DMS 273 (cell line): ENCODE results near the gene NLGN2.
"Not testable (repeated sequence)": the region's sequence is repeated elsewhere in the genome, so short reads cannot be mapped to it uniquely, and the experiment has no call there.

Source experiments
- DNase-seq: peaks from one replicate; lab custom pipeline; 2025; ENCODE audit not compliant: unreplicated experiment; lab: John Stamatoyannopoulos, UW

NLGN2 gene

DNA sequence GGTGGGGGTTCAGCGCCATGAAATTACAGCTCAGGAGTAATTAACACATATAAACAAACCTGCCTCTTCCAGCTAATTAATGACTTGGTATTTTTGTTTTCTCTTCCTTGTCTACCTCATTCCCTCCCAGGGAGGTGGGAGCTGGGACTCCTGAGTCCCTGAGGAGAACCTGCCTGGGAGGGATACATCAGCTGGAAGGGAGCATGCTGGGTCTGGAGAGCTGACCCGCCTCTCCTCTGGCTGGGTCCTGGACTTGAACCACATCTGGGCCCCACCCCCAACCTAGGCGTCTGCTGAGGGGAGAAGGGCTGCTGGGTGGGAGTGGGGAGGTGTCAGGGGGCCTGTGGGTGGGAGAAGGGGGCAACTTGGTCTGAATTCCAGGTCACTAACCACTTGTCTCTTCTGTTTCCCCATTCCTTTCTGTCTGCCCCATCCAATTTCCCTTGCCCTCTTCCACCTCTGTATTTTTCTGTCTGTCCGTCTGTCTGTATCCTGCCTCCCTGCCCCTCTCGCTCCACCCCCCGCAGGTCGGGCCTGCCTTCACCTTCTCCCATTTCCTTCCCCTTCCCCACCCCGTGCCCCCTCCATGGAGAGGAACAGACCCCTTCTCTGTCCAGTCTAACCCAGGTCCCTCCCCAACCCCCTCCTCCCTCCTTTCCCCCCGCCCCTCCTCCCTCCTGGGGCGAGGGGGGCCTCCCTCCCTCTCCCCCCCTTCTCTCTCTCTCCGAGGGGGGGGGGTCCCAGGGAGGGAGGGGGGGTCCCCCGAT is at the start of gene NLGN2:
Gene NLGN2 (plus strand): TSS at position 361 of the 767 bp plus-strand sequence. CDS start 411 bp downstream, outside the sequence.
- DNase-seq = no peak

DNA sequence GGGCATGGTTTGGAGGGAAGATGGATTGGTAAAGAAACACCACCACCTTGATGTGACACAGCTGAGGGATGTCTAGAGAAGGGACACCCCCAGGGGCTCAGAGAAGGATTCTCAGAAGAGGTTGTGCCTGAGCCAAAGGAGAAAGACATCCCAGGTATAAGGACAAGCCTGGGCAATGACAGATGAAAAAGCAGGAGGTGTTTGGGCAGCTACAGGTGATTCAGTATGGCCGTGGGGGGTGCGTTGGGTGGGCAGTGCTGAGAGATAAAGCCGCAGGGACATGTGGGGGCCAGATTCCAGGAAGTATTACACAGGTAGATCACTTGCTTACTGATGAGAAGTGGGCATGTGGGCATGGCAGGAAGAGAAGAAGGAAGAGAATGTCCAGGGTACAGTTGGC is 45.7 kb upstream of the NLGN2 start:
- DNase-seq = no peak

DNA sequence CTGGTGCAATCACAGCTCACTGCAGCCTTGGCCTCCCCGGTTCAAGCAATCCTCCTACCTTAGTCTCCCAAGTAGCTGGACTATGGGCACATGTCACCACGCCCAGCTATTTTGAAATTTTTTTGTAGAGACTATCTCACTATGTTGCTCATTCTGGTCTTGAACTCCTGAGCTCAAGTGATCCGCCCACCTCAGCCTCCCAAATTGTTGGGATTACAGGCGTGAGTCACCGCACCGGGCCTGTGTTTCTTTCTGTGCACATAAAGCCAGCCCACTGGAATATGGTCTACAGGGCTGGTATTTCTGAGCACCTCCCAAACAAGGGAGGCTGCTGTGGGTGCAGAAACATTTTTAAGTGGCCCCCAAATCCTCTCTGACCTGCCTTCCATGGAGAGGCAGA is 44.3 kb upstream of the NLGN2 start:
- no peak for DNase-seq

DNA sequence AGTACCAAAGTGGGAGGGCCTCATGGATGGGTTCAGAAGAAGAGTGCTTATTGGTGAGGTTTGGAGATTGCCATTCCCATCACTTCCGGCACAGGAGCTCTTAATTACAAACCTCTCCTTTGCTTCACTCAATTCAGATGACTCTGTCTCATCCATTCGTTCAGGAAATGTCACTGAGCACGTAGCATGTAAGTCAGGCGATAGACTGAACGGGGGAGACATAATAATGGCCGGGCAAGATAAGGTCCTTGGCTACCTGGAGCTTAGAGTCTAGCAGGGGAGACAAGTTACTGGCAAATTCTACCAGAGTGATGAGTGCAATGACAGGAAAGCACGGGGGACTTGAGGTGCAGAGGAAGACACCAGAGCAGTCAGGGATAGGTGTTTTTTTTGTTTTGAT is 41.7 kb upstream of the NLGN2 start:
- DNase-seq = not testable (repeated sequence)

DNA sequence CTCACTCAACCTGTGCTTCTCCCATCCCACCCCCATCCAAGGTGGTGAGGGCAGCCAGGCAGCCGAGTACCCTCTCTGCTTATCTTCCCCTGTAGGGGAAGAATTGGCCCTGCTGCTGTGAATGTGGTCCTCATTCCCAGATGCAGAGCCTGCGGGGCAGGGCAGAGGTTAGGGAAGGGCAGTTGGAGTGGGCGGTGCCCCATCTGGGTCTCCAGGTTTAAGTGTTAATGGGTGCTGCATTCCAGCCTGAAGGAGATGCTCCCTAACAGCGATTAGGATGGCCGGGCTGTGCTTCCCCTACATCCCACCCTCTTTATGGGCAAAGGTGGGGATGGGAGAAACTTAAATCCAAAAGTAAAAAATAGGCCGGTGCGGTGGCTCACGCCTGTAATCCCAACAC is 40.6 kb upstream of the NLGN2 start:
- DNase-seq = no peak

DNA sequence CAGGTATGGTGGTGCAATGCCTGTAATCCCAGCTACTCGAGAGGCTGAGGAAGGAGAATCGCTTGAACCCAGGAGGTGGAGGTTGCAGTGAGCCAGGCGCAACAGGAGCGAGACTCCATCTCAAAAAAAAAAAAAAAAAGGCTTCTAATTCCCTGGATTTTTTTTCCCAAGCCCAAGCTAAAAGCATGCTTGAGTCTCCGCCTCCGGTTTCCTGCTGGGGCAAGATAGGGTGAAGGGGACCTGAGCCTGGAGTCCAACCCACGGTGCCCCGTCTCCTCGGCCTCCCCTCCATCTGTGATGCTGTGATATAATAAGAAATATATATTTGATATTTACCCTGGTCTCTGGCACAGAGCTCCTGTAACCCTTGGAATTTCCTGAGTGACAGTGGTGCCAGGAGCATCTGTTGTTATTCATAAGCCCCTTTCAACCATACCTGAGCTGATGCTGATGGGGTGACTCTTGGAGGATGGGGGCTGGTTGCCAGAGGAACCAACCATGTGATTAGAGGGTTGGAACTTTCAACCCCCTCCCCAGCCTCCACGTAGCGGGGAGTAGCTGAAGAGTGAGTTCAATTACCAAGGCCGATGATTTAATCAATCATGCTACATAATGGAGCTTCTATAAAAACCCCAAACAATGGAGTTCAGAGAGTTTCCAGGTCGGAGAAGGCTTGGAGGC is 39.6 kb upstream of the NLGN2 start:
- DNase-seq = no peak

DNA sequence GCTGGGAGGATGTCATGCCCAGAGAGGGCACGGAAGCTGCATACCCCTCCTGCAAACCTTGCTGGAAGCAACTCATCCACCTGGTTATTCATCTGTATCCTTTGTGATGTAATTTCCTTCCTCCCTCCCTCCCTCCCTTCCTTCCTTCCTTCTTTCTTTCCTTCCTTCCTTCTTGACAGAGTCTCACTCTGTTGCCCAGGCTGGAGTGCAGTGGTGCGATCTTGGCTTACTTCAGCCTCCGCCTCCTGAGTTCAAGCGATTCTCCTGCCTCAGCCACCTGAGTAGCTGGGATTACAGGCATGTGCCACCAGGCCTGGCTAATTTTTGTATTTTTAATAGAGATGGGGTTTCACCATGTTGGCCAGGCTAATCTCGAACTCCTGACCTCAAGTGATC is 39.0 kb upstream of the NLGN2 start:
- not testable (repeated sequence) for DNase-seq

DNA sequence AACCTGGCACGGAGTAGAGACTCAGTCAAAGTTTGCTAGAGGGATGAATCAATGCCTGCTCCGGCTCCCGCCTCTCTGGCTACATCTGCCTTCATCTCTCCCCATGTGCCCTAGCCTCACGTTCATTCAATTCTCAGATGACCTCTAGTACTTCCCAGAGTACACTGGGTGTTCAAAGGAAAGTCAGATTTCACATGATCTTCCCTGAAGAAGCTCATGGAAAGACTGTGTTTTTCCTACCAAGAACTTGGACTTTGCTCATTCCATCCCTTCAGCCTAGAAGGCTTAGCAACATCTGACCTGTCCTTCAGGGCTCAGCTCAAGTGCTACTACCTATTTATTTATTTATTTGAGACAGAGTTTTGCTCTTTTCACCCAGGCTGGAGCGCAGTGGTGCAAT is 37.8 kb upstream of the NLGN2 start:
- no peak for DNase-seq

DNA sequence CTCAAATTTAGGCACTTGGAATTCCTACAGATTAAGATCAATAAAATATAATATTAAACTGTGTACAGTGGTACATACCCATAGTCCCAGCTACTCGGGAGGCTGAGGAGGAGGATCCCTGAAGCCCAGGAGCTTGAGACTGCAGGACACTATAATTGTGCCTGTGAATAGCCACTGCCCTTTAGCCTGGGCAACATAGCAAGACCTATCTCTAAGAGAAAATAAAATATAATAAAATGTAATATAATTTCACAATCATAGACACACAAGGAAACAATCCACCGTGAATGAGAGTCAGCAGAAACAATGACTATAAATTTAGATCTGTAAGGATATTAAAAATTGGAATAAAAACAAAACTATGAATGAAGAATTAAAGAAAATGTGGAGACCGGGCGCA is 36.8 kb upstream of the NLGN2 start:
- DNase-seq = no peak

DNA sequence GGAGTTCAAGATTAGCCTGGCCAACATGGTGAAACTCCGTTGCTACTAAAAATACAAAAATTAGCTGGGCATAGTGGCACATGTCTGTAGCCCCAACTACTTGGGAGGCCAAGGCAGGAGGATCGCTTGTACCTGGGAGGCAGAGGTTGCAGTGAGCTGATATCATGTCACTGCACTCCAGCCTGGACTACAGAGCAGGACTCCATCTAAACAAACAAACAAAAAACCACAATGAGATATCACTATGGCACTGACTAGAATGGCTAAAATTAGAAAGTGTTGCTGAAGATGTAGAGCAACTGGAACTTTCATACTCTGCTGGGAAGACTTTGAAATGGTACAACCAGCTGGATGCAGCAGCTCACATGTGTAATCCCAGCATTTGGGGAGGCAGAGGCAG is 33.3 kb upstream of the NLGN2 start:
- DNase-seq = no peak

DNA sequence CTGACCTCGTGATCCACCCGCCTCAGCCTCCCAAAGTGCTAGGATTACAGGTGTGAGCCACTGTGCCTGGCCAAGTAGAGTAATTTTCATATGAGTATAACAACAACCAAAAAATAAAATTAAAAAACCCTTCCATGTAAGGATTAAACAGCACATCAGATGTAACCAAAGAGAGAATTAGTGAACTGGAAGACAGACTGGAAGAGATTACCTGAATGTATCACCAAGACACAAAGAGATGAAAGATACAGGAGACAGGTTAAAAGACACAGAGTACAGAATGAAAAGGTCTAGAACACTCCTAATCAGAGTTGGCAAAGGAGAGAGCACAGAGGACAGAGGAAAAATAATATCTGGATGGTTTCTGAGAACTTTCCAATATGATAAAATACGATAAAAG is 28.5 kb upstream of the NLGN2 start:
- no peak for DNase-seq

DNA sequence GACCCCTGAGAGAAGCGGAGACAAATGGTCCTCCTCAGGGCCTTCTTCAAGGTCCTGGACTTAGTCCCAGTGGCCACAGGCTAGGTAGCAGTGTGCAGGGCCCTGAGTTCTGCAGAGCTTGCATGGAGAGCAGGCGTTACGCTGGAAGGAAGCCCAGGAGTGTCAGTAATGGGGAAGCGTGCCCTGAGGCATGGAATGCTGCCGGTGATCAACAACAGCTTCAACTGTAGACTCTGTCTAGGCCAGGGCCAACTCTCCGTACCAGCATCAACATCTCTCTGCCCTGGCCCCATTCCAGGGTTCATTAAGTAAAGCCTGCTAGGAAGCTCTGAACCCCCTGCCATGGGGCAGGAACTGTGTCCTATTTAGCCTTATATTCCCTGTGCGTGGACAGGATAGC is 27.3 kb upstream of the NLGN2 start:
- DNase-seq = peak; percentile 43

DNA sequence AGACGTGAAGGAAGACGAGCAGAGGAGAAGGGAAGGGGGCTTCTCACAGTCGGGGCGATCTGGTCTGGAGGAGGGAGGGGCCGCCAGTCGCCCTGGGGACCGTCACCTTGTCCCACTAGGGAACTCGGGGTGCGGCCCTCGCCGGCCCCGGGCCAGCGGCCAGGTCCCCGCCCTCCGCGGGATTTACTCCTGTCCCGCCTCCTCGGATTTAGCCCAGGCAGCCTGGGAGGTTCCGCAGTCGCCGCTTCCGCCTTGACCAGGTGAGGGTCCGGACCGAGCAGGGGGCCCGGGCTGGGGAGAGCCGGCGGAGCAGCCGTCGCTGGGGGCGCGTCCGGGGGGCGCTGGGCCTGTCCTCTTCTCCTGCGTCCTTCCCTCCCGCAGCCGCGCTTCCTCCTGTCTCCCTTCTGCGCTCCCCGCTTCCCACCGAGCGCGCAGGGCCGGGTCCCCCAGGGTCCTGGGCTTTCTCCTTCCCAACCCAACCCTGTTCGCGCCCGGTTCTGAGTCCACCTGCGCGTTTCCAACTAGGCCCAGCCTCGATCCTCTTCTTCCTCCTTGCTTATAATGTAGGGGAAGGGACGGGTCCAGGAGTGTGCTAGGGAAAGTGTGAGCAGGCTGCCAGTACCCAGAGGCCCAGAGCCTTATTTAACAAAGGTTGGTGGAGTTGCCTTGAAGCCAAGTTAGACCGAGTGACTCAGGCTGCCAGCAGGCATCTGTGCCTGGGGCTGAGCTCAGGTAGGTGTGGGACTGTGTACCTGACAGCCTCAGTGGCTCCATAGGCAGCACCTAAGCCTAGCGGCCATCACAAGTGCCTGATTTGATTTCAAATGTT is 26.6 kb upstream of the NLGN2 start, which contains the start of gene TNK1:
Gene TNK1 (plus strand): TSS at position 235 of the 829 bp plus-strand sequence. CDS start 1,838 bp downstream, outside the sequence.
- peak; percentile 11 for DNase-seq

DNA sequence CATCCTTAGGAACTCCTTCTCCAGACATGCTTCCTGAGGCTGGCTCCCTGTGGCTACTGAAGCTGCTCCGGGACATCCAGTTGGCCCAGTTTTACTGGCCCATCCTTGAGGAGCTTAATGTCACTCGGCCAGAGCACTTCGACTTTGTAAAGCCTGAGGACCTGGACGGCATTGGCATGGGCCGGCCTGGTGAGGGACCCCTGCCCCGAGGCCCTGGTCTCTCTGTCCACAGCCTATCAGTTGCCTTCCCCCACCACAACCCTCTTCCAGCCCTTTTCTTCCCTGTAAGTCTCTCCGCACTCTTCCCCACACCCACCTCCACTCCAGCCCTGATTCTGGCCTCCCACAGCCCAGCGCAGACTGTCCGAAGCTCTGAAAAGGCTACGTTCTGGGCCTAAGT is 24.7 kb upstream of the NLGN2 start:
- no peak for DNase-seq

DNA sequence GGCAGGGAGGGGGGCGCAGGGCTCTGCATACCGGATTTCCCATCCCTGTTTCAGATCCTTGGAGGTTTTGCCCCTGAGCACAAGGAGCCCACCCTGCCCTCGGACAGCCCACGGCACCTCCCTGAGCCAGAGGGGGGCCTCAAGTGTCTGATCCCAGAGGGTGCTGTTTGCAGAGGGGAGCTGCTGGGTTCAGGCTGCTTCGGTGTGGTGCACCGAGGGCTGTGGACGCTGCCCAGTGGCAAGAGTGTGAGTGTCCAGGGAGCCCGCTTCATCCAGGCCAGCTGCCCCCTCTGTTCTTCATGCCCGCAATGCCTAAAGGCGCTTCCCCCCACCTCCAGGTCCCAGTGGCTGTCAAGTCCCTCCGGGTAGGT is 24.3 kb upstream of the NLGN2 start:
- no peak for DNase-seq

DNA sequence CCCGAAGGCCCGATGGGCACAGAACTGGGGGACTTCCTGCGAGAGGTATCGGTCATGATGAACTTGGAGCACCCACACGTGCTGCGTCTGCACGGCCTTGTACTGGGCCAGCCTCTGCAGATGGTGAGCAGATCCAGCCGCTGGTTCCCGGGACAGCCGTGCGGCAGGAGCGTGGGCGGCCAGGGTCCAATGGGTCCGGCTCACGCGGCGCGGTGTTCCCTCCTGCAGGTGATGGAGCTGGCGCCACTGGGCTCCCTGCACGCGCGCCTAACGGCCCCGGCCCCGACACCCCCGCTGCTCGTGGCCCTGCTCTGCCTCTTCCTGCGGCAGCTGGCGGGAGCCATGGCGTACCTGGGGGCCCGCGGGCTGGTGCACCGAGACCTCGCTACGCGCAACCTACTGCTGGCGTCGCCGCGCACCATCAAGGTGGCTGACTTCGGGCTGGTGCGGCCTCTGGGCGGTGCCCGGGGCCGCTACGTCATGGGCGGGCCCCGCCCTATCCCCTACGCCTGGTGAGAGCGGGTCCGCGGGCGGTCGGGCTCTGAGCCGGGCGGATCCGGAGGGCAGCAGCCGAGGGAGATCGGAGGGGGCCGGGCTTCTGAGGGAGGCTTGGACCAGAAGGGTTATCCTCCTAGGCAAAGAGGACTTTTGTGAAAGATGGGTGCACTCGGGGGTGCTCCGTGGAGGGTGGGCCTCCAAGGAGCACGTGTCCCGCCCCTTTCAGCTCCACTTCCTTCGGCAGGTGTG is 23.7 kb upstream of the NLGN2 start:
- no peak for DNase-seq

DNA sequence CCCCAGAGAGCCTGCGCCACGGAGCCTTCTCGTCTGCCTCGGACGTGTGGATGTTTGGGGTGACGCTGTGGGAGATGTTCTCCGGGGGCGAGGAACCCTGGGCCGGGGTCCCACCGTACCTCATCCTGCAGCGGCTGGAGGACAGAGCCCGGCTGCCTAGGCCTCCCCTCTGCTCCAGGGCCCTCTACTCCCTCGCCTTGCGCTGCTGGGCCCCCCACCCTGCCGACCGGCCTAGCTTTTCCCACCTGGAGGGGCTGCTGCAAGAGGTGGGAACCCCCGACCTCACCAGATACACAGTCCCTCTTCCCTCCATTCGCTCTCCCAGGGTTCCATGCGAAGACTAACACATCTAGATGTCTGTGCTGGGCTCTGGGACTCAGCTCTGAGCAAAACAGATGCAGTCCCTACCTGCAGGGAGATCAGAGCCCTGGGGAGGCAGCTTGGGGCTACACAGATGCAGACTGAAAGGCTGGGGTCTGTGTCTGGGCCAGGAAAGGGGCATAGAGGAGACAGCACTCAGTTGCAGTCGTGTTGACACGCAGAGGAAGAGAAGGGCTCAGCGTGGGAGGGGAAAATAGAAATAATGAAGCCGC is 23.1 kb upstream of the NLGN2 start:
- no peak for DNase-seq

DNA sequence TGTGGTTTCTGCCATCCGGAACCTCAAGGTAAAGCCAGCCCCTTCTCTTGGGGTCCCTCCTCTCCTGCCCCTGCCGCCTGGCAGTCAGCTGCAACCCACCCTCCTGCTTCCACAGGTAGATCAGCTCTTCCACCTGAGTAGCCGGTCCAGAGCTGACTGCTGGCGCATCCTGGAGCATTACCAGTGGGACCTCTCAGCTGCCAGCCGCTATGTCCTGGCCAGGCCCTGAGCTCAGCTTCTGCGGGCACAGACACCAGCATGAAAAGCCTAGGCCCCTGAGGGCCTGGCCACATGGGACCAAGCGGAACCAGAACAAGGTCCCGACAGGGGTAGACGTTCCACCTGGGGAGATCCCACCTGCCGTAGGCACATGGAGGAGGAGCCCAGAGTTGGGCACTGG is 18.8 kb upstream of the NLGN2 start:
- DNase-seq = no peak

DNA sequence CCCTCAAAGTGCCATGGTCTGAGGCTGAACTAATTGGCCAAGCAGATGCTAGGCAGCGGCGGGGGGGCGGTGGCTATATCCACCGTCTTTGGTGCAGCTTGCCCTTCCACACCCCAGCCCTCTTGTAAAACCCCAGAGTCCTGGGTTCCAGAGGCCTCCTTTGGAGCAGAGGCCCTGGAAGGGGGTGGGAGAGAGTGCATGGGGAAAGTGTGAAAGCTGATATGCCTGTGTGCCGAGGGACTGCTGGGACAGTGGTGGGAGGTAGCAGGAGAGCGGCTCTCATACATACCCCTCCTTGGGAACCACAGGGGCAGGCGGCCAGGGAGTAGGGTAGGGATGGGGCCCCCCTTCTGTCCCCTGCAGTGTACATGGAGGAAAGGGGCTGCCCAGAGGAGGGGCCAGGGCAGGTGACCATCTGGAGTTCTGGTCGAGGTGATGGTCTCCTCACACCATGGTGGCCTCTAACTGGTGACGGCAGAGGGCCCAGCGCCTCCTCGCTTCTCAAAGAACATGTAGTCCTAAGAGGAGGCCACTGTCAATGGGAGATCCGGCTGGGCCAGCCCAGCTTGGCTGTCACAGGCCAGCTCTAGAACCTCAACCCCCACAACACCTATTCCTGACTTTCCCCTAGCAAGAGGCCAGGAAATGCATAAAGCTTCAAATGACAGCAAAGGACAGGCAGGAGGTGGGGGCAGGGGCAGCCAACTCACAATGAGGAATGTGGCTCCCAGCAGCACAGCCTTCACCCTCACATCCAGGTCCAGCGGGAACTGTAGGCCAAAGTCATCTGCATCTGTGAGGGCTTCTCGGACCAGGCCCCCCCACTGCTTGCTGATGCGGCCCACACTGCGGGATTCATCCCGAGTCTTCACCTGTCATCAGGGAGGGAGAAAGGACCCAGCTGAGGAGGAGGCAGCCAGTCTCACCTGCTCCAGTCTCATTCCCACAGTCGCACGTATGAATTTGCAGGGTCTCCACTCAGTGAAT is 17.4 kb upstream of the NLGN2 start:
- DNase-seq = no peak
